Neural cell (in vitro differentiated cells): ENCODE results near the gene DHCR24. TPM values are rescaled to one million over a fixed set of nuclear protein-coding genes. Genes with fewer than 3 reads are reported as not detected.

Source experiments
- H2AFZ ChIP-seq: fragments of 200-600, 300-800 bp; sonication (generic), shearing (Covaris generic); 2 replicates; pipeline ENCODE4 v1.6.0; 2014; ENCODE audit warnings: low read depth, mild to moderate bottlenecking, antibody characterized with exemption, low read length, moderate library complexity
- H3F3A ChIP-seq: fragments of 200-600 bp; shearing (Covaris generic); 2 replicates; pipeline ENCODE4 v1.6.1; 2016; ENCODE audit warnings: mild to moderate bottlenecking, moderate library complexity, mixed read lengths, antibody characterized with exemption, low read length; ENCODE audit not compliant: insufficient read depth, poor library complexity, severe bottlenecking
- H3K27ac ChIP-seq: fragments of 200-600, 300-800 bp; sonication (generic), shearing (Covaris generic); 2 replicates; pipeline ENCODE4 v1.5.1; 2014; ENCODE audit warnings: mild to moderate bottlenecking, low read length, moderate library complexity
- H3K27me3 ChIP-seq: fragments of 300-800, 200-600 bp; sonication (generic), shearing (Covaris generic); 2 replicates; pipeline ENCODE4 v1.6.0; 2014; ENCODE audit warnings: mild to moderate bottlenecking, low read depth, low read length, moderate library complexity; ENCODE audit not compliant: insufficient read depth
- H3K36me3 ChIP-seq: fragments of 300-800, 200-600 bp; sonication (generic), shearing (Covaris generic); 2 replicates; pipeline ENCODE4 v1.5.1; 2014; ENCODE audit warnings: mild to moderate bottlenecking, antibody characterized with exemption, low read length, moderate library complexity; ENCODE audit not compliant: insufficient read depth
- H3K4me2 ChIP-seq: fragments of 300-800, 200-600 bp; sonication (generic), shearing (Covaris generic); 2 replicates; pipeline ENCODE4 v1.6.0; 2014; ENCODE audit warnings: mild to moderate bottlenecking, low read length
- H3K4me3 ChIP-seq: fragments of 300-800, 200-600 bp; sonication (generic), shearing (Covaris generic); 2 replicates; pipeline ENCODE4 v1.5.1; 2014; ENCODE audit warnings: mild to moderate bottlenecking, low read length, moderate library complexity
- H3K79me2 ChIP-seq: fragments of 200-600 bp; shearing (Covaris generic); replicated peaks from 2 replicates; pipeline ENCODE4 v1.6.0; 2014; ENCODE audit warnings: mild to moderate bottlenecking, low read length, moderate library complexity; ENCODE audit not compliant: insufficient read depth
- H3K9ac ChIP-seq: fragments of 300-800, 200-600 bp; sonication (generic), shearing (Covaris generic); 2 replicates; pipeline ENCODE4 v1.6.1; 2016; ENCODE audit warnings: mild to moderate bottlenecking, low read length, mixed read lengths
- H3K9me2 ChIP-seq: fragments of 200-600 bp; shearing (Covaris generic); 2 replicates; pipeline ENCODE4 v1.6.1; 2016; ENCODE audit warnings: mild to moderate bottlenecking, low read length, mixed read lengths; ENCODE audit not compliant: insufficient read depth
- H3K9me3 ChIP-seq: fragments of 200-600, 300-800 bp; sonication (generic), shearing (Covaris generic); 2 replicates; pipeline ENCODE4 v1.6.1; 2016; ENCODE audit warnings: mild to moderate bottlenecking, mixed run types, low read length, moderate library complexity, mixed read lengths
- H4K20me1 ChIP-seq: fragments of 200-600 bp; shearing (Covaris generic); 2 replicates; pipeline ENCODE4 v1.6.1; 2016; ENCODE audit warnings: mild to moderate bottlenecking, mixed run types; ENCODE audit not compliant: insufficient read depth
- EP300 ChIP-seq: fragments of 450-650 bp; conservative IDR thresholded peaks from 2 replicates; pipeline ENCODE4 v1.6.1; 2014; ENCODE audit warnings: antibody characterized with exemption, mild to moderate bottlenecking, moderate library complexity; ENCODE audit not compliant: poor library complexity, severe bottlenecking
- EZH2 ChIP-seq: fragments of 200-600, 300-800 bp; shearing (Covaris generic), sonication (generic); IDR thresholded peaks from 2 replicates; pipeline ENCODE4 v1.6.1; 2014; ENCODE audit warnings: antibody characterized with exemption, low read length, borderline replicate concordance, mild to moderate bottlenecking; ENCODE audit not compliant: insufficient read depth, poor library complexity, severe bottlenecking
- MXI1 ChIP-seq: fragments of 450-650 bp; conservative IDR thresholded peaks from 2 replicates; pipeline ENCODE4 v1.6.1; 2014; ENCODE audit warnings: antibody characterized with exemption, mild to moderate bottlenecking; ENCODE audit not compliant: poor library complexity, severe bottlenecking
- POLR2AphosphoS5 ChIP-seq: IDR thresholded peaks from 2 replicates; pipeline ENCODE4 v1.6.1; 2012
- RAD21 ChIP-seq: fragments of 450-650 bp; conservative IDR thresholded peaks from 2 replicates; pipeline ENCODE4 v1.6.1; 2014; ENCODE audit warnings: antibody characterized with exemption, mild to moderate bottlenecking, moderate library complexity
- SMC3 ChIP-seq: fragments of 450-650 bp; conservative IDR thresholded peaks from 2 replicates; pipeline ENCODE4 v1.6.1; 2014; ENCODE audit warnings: antibody characterized with exemption, mild to moderate bottlenecking, moderate library complexity; ENCODE audit not compliant: poor library complexity
- TAF1 ChIP-seq: IDR thresholded peaks from 2 replicates; pipeline ENCODE4 v1.6.1; 2012; ENCODE audit warnings: low read depth
- polyA plus RNA-seq: library from polyadenylated mRNA; depleted of rRNA; stranded (reverse); fragments of >200 nt; gene quantifications from 2 replicates; pipeline ENCODE4 v1.2.3, GENCODE V29; 2014
- TF ChIP-seq, protein P1 (sequence below): fragments of 450-650 bp; IDR thresholded peaks from 2 replicates; pipeline ENCODE4 v1.5.1; 2014; ENCODE audit warnings: antibody characterized with exemption, mild to moderate bottlenecking, moderate library complexity; ENCODE audit not compliant: poor library complexity, severe bottlenecking
- TF ChIP-seq, protein P2 (sequence below): IDR thresholded peaks from 2 replicates; pipeline ENCODE4 v1.6.1; 2012; ENCODE audit warnings: borderline replicate concordance

Gene DHCR24
- polyA plus RNA-seq, 1 donor from 2014 or later = 91.3 TPM

DNA sequence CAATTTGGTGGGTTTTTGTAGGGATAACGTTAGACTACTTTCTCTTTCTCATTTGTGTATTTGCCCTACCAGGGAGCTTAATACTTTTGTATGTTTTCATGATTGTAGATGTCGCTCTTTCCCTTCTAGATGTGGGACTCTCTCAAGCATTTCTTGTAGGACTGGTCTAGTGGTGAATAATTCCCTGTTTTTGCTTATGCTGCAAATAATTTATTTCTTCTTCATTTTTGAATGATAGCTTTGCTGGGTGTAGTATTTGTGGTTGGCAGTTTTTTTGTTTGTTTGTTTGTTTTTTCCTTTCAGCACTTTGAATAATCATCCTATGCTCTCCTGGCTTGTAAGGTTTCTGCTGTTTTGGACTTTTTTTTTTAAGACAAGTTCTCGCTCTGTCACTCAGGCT is 63.3 kb downstream of the DHCR24 start:
- Histone ChIP-seq H3K4me3 (no peak overlapping the region), H3K36me3 (no peaks in the 10 kb centered on the region), H3K9me2 (no peaks in the 10 kb centered on the region), H2AFZ (no peak overlapping the region), H4K20me1 (no peaks in the 10 kb centered on the region), H3F3A (no peaks in the 10 kb centered on the region), H3K4me2 (no peak overlapping the region), H3K79me2 (no peaks in the 10 kb centered on the region), H3K27ac (no peak overlapping the region), H3K9ac (no peak overlapping the region), H3K9me3 (peaks cover 4% of the 10 kb centered on the region), H3K27me3 (no peaks in the 10 kb centered on the region)
- no peak for TF ChIP-seq MXI1
- no peak for TF ChIP-seq TAF1
- TF ChIP-seq EZH2 = no peak
- TF ChIP-seq RAD21 = no peak
- TF ChIP-seq, protein P1, sequence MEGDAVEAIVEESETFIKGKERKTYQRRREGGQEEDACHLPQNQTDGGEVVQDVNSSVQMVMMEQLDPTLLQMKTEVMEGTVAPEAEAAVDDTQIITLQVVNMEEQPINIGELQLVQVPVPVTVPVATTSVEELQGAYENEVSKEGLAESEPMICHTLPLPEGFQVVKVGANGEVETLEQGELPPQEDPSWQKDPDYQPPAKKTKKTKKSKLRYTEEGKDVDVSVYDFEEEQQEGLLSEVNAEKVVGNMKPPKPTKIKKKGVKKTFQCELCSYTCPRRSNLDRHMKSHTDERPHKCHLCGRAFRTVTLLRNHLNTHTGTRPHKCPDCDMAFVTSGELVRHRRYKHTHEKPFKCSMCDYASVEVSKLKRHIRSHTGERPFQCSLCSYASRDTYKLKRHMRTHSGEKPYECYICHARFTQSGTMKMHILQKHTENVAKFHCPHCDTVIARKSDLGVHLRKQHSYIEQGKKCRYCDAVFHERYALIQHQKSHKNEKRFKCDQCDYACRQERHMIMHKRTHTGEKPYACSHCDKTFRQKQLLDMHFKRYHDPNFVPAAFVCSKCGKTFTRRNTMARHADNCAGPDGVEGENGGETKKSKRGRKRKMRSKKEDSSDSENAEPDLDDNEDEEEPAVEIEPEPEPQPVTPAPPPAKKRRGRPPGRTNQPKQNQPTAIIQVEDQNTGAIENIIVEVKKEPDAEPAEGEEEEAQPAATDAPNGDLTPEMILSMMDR = no peak
- no peak for TF ChIP-seq SMC3
- TF ChIP-seq EP300 = no peak
- no peak for TF ChIP-seq POLR2AphosphoS5
- TF ChIP-seq, protein P2, sequence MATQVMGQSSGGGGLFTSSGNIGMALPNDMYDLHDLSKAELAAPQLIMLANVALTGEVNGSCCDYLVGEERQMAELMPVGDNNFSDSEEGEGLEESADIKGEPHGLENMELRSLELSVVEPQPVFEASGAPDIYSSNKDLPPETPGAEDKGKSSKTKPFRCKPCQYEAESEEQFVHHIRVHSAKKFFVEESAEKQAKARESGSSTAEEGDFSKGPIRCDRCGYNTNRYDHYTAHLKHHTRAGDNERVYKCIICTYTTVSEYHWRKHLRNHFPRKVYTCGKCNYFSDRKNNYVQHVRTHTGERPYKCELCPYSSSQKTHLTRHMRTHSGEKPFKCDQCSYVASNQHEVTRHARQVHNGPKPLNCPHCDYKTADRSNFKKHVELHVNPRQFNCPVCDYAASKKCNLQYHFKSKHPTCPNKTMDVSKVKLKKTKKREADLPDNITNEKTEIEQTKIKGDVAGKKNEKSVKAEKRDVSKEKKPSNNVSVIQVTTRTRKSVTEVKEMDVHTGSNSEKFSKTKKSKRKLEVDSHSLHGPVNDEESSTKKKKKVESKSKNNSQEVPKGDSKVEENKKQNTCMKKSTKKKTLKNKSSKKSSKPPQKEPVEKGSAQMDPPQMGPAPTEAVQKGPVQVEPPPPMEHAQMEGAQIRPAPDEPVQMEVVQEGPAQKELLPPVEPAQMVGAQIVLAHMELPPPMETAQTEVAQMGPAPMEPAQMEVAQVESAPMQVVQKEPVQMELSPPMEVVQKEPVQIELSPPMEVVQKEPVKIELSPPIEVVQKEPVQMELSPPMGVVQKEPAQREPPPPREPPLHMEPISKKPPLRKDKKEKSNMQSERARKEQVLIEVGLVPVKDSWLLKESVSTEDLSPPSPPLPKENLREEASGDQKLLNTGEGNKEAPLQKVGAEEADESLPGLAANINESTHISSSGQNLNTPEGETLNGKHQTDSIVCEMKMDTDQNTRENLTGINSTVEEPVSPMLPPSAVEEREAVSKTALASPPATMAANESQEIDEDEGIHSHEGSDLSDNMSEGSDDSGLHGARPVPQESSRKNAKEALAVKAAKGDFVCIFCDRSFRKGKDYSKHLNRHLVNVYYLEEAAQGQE = no peak

DNA sequence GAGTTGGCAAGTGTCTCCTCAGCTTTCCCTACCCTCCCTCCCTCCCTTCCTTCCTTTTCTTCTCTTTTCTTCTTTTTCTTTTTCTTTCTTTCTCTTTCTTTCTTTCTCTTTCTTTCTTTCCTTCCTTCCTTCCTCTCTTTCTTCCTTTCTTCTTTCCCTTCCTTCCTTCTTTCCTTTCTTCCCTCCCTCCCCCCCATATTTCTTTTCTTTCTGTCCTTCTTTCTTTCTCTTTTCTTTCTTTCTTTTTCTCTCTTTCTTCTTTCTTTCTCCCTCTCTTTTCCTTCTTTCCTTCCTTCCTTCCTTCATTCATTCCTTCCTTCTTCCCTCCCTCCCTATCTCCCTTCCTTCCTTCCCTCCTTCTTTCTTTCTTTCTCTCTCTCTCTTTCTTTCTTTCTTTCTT is 67.3 kb downstream of the DHCR24 start:
- Histone ChIP-seq H3K79me2 (no peaks in the 10 kb centered on the region), H3K36me3 (no peaks in the 10 kb centered on the region), H3K27ac (no peak overlapping the region), H3K9me3 (no peaks in the 10 kb centered on the region), H4K20me1 (no peaks in the 10 kb centered on the region), H3K4me3 (no peak overlapping the region), H3K27me3 (no peaks in the 10 kb centered on the region), H3K4me2 (no peak overlapping the region), H3F3A (no peaks in the 10 kb centered on the region), H3K9me2 (no peaks in the 10 kb centered on the region), H3K9ac (no peak overlapping the region), H2AFZ (no peak overlapping the region)
- no peak for TF ChIP-seq MXI1

DNA sequence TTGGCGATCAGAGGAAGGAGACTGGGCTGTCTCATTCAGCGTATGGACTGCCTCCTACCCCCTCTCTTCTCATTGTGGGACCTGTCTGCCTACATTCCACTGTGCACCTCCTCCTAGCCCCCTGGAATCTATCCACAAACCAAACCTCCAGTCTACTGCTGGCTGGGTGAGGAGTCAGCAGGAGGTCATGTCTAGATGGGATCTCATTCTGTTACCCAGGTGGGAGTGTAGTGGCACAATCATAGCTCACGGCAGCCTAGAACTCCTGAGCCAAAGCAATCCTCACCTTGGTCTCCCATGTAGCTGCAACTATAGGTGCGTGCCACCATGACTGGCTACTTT is 67.8 kb downstream of the DHCR24 start:
- Histone ChIP-seq H3K9me3 (no peaks in the 10 kb centered on the region), H3K27me3 (no peaks in the 10 kb centered on the region), H3K27ac (no peak overlapping the region), H3K79me2 (no peaks in the 10 kb centered on the region), H3F3A (no peaks in the 10 kb centered on the region), H3K36me3 (no peaks in the 10 kb centered on the region), H3K9ac (no peak overlapping the region), H3K9me2 (no peaks in the 10 kb centered on the region), H2AFZ (no peak overlapping the region), H3K4me3 (no peak overlapping the region), H3K4me2 (no peak overlapping the region), H4K20me1 (no peaks in the 10 kb centered on the region)
- TF ChIP-seq MXI1 (no peak), RAD21 (no peak), TAF1 (no peak), EP300 (no peak), SMC3 (no peak), EZH2 (no peak), POLR2AphosphoS5 (no peak)
- TF ChIP-seq, protein P1 = no peak
- TF ChIP-seq, protein P2 = no peak
